Activated naive CD4-positive, alpha-beta T cell (primary cell): ENCODE data around the gene CALML3.

Experiments
- DNase-seq, 4 experiments: peaks; one replicate each; lab custom pipeline; 2025; lab: John Stamatoyannopoulos, UW

The CALML3 gene

DNA sequence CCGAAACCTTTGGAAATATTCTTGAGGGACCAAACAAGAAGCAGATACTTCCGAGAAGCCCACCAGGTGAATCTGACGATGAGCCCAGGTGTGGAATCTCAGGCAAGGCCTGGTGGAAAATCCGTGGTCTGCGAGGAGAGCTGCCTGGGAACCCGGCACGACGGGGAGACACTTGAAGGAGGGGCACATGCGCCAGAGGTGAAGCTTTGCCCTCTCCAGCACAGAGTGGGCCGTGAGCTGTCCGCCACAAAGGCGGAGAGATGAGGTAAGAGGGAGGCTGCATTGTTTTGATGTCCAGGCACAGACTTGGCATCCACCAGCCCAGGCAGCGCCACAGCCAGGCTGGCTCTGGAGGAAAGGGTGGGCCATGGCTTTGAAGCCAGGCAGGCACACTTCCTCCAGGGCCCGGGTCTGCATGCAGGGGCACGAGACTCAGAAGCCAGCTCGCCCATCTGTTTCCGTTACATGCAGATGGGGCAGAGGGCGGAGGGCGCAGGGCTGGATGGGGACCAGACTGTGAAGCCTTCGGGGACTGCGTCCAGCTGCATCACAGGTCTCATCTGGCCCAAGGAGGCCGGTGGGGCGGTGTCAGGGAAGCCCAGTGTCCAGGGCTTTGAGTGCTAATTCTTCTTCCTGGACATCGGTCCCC is 45.4 kb downstream of the CALML3 start:
- DNase-seq, result no peak

DNA sequence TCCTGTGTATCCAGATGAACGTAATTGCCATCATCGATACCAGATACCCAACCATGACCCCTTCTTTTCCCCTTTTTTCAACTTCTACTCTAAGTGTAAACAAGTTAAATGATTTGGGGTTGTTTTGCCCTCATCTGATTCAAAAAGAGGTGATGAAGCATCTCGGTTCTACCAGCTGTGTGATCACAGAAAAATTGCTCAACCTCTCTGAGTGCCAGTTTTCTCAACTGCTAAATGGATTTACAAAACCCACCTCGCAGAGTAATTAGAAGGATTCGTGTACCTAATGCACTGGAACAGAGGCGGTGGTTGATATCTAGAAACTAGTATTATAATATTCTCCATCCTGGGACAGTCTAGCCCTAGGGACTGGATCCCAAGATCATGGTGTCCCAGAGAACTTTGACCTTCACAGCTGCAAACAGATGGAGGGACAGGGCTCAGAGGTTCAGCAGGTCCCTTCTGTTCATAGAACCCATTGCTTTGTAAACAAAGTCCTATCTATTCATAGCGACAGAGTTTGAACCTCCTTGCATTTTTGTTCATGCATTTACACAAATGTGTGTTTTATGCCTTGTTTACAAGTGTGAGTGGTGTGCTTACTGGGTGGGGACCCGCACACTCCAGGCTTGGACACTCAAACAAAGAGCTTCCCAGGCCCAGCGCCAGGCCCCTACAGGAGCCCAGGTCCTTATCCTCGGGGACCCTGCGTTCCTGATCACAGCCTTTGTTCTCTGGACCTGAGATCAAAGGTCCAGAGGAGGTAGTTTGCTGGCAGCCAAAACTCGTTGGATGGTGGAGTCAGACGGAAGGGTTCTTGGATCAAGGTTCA is 46.4 kb downstream of the CALML3 start:
- DNase-seq, result no peak

DNA sequence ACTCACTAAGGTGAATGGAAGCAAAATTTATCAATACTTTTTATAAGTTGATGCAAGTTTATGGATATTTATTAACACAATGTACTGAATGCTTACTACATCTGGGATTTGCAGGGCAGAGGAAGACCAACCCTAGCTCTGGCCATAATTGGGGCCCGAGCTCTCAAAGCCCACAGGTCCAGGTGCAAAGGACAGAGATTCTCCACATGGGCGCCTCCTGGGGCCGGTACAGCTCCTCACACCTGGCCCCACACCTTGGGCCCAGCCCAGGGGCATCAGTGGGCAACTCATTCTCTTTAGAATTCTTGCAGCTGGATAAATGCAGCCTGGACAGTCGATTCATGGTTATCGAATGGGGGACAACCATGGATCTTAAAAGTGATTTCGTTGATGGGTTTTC is 47.1 kb downstream of the CALML3 start:
- no peak for DNase-seq

DNA sequence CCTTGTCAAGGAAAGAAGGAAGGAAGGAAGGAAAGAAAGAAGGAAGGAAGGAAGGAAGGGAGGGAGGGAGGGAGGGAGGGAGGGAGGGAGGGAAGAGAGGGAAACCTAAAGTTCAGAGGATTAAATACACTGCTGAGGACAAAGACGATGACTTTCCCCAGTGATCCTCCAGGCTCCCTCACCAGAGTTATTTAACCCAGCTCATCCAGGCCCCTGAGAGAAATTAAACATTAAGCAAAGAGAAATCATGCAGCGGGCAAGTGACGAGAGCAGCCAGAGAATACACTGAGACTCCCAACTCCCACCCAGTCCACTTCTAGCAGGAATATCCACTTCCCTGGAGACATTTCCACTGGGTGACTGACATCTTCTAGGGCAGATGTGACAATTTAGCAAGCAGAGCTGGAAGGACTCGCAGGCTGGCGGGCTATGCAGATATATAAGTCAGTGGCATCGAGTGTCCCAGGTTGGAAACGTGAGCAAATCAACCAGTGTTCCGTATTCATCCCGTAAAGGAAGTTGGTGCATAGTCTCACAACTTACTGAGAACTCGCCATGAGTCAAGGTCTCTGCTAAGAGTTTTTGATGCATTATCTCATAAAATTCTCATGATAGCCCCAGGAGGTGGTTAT is 48.7 kb downstream of the CALML3 start:
- no peak for DNase-seq

DNA sequence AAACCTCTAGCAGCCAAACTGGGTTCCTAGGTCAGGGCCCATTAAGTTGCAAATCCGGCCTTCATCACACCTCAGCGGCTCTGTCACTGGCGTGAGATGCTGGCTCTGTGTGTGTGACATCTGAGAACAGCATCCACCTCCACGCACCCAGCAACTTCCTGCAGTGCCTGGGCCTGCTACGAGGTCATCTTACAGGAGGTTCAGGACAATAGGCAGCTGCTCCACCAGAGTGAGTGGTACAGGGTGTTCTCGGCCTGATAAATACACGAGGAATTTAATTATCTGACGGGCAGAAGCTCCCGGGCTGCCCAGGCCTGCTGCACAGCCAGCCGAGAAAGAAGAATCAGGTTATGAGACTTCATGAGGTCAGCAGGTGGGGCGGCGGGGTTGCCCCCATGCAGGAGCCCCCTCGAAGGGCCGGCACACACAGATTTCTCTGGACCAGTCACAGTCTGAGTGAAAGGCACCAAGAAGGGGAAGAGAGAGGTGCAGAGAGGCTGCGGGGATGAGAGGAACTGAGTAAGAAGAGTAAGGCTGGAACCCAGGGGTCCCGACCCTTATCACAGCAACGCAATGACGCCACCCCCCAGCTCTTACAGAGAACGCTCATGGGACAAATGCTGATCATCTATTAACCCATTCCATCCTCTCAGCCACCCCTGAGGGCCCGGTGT is 49.3 kb downstream of the CALML3 start:
- DNase-seq, result no peak

DNA sequence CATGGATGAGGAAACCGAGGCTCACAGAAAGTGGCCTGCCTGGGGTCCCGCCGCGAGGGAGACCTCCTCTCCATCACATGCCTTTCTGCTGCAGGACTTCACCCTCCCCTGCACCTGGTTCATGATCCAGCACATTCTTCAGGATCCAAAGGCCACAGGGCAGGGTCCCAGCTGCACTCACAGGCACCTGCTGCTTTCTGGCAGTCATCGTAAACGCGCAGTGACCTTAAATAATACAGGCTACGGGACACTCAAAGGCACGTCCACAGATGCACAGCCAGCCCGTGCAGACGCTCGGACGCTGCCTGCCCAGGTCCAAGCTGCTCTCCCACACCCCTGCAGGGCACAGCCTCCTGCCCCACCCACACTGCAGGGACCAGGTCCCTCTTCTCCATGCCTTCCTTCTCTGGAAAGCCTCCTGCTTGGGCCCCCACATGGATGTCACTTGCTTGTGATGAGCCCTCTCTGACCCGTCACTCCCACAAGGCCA is 49.9 kb downstream of the CALML3 start:
- no peak for DNase-seq

DNA sequence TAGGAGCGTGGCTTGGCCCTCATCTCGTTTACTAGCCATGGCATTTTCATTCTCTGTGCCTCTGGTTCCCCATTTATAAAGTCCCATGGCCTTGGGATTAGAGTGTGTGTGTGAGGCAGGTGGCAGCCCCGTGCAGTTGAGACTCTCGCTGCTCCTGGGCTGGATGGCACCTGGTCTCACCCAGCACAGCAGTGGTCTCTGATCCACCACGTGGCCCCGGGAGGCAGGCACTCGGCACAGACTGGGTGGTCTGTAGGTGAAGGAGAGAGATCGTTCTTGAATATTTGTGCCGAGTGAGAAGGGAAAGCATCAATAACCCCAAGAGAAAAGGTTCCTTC is 50.4 kb downstream of the CALML3 start:
- no peak for DNase-seq

DNA sequence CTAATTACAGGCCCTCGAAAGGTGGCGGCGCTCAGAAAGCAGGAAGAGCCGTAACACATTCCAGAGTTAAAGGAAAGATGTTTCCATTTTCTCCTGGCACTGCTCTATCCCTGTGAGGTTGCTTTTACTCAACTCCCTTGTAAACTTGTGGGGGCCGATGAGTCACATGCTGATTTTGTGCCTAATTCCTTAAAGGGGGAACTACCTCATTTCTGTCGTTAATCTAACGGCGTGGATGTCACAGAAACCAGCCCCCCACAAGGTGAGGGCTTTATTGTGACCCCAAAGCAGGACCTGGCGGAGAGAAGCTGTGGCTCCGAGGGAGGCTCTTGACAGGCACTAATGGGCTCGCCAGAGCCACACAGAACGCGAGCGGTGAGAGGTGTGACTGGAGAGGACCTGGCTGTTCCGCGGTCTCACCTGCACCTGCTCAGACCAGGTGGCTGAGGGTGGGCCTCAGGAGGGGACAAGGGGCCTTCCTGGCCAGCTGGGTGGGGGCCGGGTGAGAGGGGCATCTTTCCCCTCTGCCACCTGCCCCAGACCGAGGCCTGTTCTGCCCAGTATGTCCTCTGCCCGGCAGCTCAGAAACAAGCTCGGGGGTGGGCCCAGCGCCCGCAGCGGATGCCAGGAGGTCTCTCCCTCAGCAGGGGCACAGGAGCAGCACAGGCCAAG is 50.9 kb downstream of the CALML3 start:
- no peak for DNase-seq

DNA sequence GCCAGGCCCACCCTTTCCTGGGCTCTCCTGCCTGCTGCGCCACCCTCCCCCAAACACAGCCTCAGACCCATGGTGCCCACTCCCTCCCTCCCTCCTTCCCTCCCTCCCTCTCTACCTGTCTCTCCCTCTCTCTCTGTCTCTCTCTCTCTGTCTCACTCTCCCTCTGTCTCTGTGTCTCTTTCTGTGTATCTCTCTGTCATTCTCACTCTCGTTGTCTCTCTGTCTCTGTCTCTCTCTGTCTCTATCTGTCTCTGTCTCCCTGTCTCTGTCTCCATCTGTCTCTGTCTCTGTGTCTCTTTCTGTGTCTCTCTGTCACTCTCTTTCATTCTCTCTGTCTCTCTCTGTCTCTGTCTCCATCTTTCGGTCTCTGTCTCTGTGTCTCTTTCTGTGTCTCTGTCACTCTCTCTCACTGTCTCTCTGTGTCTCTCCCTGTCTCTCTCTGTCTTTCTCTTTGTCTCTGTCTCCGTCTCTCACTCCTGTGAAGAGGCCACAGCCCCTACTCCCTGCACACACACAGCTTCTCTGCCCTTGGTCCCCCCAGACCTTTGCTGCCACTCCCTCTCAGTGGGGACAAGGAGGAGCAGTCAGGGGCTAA is 51.5 kb downstream of the CALML3 start:
- no peak for DNase-seq
